IPS-18a (cell line): ENCODE results near the gene CCND3.
"Not testable (repeated sequence)": the region's sequence is repeated elsewhere in the genome, so short reads cannot be mapped to it uniquely, and the experiment has no call there.

Source experiments
- H3K27ac ChIP-seq: one replicate; pipeline ENCODE4 v1.5.1; 2013; ENCODE audit warnings: low read length
- H3K27me3 ChIP-seq: one replicate; pipeline ENCODE4 v1.6.1; 2013; ENCODE audit warnings: mild to moderate bottlenecking, low read length; ENCODE audit not compliant: control insufficient read depth, insufficient read depth
- H3K36me3 ChIP-seq: one replicate; pipeline ENCODE4 v1.6.1; 2013; ENCODE audit warnings: low read depth, low read length; ENCODE audit not compliant: control insufficient read depth
- H3K4me1 ChIP-seq: one replicate; pipeline ENCODE4 v1.6.1; 2013; ENCODE audit warnings: low read depth, low read length; ENCODE audit not compliant: control insufficient read depth
- H3K4me3 ChIP-seq: one replicate; pipeline ENCODE4 v1.5.1; 2013; ENCODE audit warnings: low read length
- H3K9ac ChIP-seq: one replicate; pipeline ENCODE4 v1.6.1; 2013; ENCODE audit warnings: mild to moderate bottlenecking, low read length, moderate library complexity
- H3K9me3 ChIP-seq: one replicate; pipeline ENCODE4 v1.6.1; 2013; ENCODE audit warnings: low read depth, low read length; ENCODE audit not compliant: control insufficient read depth

CCND3 gene

DNA sequence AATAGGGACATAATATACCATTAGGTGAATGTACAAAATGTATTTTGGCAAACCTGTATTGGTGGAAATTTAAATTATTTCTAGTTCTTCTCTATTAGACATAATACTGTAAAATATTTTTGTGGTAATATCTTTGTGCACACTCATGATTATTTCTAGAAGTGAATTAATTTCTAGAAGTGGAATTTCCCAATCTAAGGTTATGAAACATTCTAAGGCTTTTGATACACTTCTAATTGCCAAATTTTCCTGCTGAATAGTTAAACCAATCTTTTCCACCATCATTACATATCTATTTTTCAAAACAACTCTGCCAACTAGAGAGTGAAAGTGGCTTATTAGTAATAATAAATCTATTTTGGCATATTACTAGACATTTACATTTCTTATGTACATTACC lies 1.8 kb upstream of the CCND3 start:
- Histone ChIP-seq H3K27ac (no peak overlapping the region), H3K4me3 (no peak overlapping the region), H3K27me3 (peaks cover 6% of the 10 kb centered on the region), H3K36me3 (no peaks in the 10 kb centered on the region), H3K4me1 (peaks cover 25% of the 10 kb centered on the region), H3K9ac (no peak overlapping the region), H3K9me3 (no peaks in the 10 kb centered on the region)

DNA sequence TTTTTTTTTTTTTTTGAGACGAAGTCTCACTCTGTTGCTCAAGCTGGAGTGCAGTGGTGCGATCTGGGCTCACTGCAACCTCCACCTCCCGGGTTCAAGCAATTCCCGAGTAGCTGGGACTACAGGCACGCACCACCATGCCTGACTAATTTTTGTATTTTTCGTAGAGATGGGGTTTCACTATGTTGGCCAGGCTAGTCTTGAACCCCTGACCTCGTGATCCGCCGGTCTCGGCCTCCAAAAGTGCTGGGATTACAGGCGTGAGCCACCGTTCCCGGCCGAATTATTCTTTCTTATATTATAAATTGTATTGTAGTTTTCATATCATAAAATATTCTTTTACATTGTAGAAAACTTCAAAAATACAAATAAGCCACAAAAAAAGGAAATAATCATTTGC lies 1.3 kb upstream of the CCND3 start:
- not testable (repeated sequence) for H3K4me3 ChIP-seq, H3K27ac ChIP-seq

GRCh38 chr6:41942067-41942851 lies 651 bp upstream of the CCND3 start:
- Histone ChIP-seq H3K4me1 (peaks cover 28% of the 10 kb centered on the region), H3K4me3 (peak overlapping the region; percentile 53), H3K27ac (no peak overlapping the region), H3K27me3 (peaks cover 6% of the 10 kb centered on the region), H3K9ac (no peak overlapping the region), H3K36me3 (no peaks in the 10 kb centered on the region), H3K9me3 (no peaks in the 10 kb centered on the region)

More for the DNA sequence above, 1.3 kb upstream of the CCND3 start:
- H3K9me3 ChIP-seq, H3K27me3 ChIP-seq, H3K9ac ChIP-seq, H3K36me3 ChIP-seq: not testable (repeated sequence)
- peaks cover 28% of the 10 kb centered on the region for H3K4me1 ChIP-seq

- Histone ChIP-seq H3K9ac (peak overlapping the region; percentile 28), H3K27me3 (peaks cover 6% of the 10 kb centered on the region), H3K36me3 (no peaks in the 10 kb centered on the region), H3K9me3 (no peaks in the 10 kb centered on the region), H3K4me1 (peaks cover 31% of the 10 kb centered on the region), H3K4me3 (peak overlapping the region; percentile 53), H3K27ac (no peak overlapping the region)
Measured at GRCh38 chr6:41940759-41941279, 789 bp downstream of the CCND3 start.

- Histone ChIP-seq H3K27ac (no peak overlapping the region), H3K27me3 (peaks cover 6% of the 10 kb centered on the region), H3K4me3 (peak overlapping the region; percentile 53), H3K9ac (no peak overlapping the region), H3K9me3 (no peaks in the 10 kb centered on the region), H3K4me1 (peaks cover 31% of the 10 kb centered on the region), H3K36me3 (peaks cover 3% of the 10 kb centered on the region)
Measured at GRCh38 chr6:41939848-41940758, 1.5 kb downstream of the CCND3 start.

GRCh38 chr6:41939176-41939847 lies 2.3 kb downstream of the CCND3 start:
- peak overlapping the region; percentile 53 for H3K4me3 ChIP-seq
- peaks cover 6% of the 10 kb centered on the region for H3K27me3 ChIP-seq
- peaks cover 11% of the 10 kb centered on the region for H3K36me3 ChIP-seq
- peaks cover 31% of the 10 kb centered on the region for H3K4me1 ChIP-seq
- H3K9ac ChIP-seq = no peak overlapping the region
- no peak overlapping the region for H3K27ac ChIP-seq
- no peaks in the 10 kb centered on the region for H3K9me3 ChIP-seq

GRCh38 chr6:41938590-41939175 lies 2.9 kb downstream of the CCND3 start:
- Histone ChIP-seq H3K4me3 (peak overlapping the region; percentile 53), H3K36me3 (peaks cover 15% of the 10 kb centered on the region), H3K9ac (no peak overlapping the region), H3K27me3 (peaks cover 6% of the 10 kb centered on the region), H3K27ac (no peak overlapping the region), H3K4me1 (peaks cover 31% of the 10 kb centered on the region), H3K9me3 (no peaks in the 10 kb centered on the region)

GRCh38 chr6:41937861-41938574 lies 3.6 kb downstream of the CCND3 start:
- Histone ChIP-seq H3K27me3 (peaks cover 6% of the 10 kb centered on the region), H3K4me1 (peaks cover 31% of the 10 kb centered on the region), H3K9ac (no peak overlapping the region), H3K27ac (no peak overlapping the region), H3K4me3 (no peak overlapping the region), H3K9me3 (no peaks in the 10 kb centered on the region), H3K36me3 (peaks cover 21% of the 10 kb centered on the region)

DNA sequence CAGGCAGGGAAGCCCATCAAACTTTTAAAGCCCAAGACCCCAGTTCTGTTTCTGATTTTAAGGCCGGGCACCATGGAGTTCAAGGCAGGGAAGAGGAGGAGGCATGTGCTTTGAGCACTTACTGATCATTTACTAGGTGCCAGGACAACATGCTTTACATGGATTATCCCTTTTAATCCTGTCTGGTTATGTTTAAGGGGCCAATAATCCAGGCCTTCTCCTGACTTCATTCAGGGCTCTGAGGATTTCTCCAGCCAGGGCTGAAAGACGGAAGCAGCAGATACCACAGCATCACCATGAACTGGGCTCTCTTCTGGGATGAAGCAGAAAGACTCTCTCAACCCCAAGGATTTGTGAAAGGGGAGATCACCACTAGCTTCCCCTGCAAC lies 4.1 kb downstream of the CCND3 start:
- Histone ChIP-seq H3K9me3 (no peaks in the 10 kb centered on the region), H3K4me3 (no peak overlapping the region), H3K9ac (no peak overlapping the region), H3K4me1 (peaks cover 30% of the 10 kb centered on the region), H3K27me3 (peaks cover 6% of the 10 kb centered on the region), H3K36me3 (peaks cover 26% of the 10 kb centered on the region), H3K27ac (no peak overlapping the region)

DNA sequence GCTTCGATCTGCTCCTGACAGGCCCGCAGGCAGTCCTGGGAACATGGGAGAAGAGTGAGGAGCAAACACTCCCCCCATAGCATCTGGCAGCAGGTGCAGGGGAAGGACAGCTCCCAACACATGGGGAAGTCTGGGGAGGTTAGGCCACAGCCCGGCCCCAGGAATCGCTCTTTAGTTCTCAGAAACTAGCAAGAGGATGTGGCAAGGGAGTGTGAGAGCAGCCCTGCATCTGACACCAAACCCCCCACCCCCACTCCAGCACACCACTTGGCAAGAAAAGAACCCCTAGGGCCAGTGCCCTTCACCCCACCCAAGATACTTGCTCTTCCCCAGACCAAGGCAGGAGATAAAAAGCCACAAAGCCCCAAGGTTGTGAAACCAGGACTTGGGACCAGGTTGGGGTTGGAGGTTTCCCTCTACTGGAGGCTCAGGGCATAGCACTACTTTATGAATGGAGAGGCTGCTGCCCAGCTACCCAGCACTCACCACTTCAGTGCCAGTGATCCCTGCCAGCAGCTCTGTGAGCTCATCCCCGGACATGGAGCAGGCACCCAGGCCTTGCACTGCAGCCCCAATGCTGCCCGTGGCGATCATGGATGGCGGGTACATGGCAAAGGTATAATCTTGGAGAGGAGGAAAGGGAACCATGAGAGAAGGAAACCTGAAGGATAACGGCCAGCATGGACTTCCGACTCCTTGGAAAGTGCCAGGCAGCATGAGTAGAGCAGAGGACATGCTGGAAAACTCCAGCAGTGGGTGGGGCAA lies 5.4 kb downstream of the CCND3 start:
- Histone ChIP-seq H3K9ac (no peak overlapping the region), H3K36me3 (peaks cover 38% of the 10 kb centered on the region)

More for the DNA sequence above, 5.4 kb downstream of the CCND3 start:
- peaks cover 6% of the 10 kb centered on the region for H3K27me3 ChIP-seq
- no peak overlapping the region for H3K27ac ChIP-seq
- H3K4me3 ChIP-seq = no peak overlapping the region
- H3K4me1 ChIP-seq = peaks cover 24% of the 10 kb centered on the region
- no peaks in the 10 kb centered on the region for H3K9me3 ChIP-seq
